GM19238 (cell line): ENCODE measurements around the gene TTC9C.
A peak's percentile ranks its signal among the peaks of the same experiment; 100 is the strongest.
"Not testable (repeated sequence)": the region's sequence is repeated elsewhere in the genome, so short reads cannot be mapped to it uniquely, and the experiment has no call there.

Experiments used
- DNase-seq: peaks from one replicate; pipeline ENCODE4 v3.0.0; 2011; ENCODE audit warnings: low spot score; ENCODE audit not compliant: insufficient read length

TTC9C gene

DNA sequence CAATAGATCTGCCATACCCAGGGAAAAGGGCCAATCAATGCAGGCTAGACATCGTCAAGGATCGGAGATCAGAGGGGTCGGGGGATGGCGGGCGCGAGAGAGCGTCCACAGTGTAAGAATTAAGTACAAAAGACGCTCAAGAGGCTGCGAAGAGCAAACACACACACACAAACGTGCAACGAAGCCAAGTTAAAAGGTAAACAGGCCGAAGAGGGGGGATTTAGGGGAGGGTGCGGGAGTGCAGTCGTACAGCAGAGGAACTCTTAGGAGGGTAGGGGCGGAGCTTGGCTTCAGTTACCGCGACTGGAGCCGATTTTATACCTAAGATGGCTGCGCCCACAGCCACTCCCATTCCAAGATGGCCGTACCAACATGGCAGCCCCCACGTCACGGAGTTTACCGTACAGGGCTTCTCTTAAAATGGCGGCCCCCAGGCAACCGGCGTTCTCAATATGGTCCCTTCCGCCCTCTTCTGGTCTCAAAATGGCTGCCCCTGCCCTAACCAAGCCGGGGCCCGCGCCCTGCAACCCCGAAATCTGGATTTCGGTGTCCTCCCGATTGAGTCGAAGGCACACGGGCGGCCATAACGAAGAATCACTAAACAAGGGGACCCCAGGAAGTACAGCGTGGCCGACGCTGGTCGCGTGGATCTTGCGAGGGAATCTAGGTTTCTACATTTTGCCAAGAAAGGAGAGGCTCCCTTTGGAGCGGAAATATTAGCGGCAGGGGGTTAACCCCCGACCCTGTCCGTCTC is 18.9 kb upstream of the TTC9C start:
- DNase-seq, result peak; percentile 83

GRCh38 chr11:62710001-62710345 is 18.3 kb upstream of the TTC9C start:
- DNase-seq, result no peak

- no peak for DNase-seq
Measured at GRCh38 chr11:62712276-62712812, 15.9 kb upstream of the TTC9C start.

- DNase-seq, result no peak
Measured at GRCh38 chr11:62712861-62713260, 15.4 kb upstream of the TTC9C start.

DNA sequence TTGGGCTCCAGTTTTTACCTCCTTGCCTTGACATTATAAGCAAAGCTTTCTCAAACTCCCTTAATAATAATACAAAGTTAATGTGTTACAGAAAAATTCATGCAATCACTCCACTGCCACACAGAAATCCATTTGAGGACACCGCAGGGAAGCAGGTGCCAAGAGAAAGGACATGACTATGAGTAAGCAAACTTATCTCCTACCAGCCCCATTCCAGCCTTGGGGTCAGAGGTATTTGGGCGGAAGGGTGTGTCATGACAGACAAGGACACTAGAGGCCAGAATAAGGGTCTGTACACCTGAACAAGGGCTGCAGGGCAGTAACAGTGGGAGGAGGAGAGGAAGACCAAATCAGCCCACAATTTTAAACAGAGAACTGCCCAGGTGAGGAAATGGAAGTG is 14.9 kb upstream of the TTC9C start:
- DNase-seq, result no peak

GRCh38 chr11:62715150-62716130 is 12.8 kb upstream of the TTC9C start:
- no peak for DNase-seq

DNA sequence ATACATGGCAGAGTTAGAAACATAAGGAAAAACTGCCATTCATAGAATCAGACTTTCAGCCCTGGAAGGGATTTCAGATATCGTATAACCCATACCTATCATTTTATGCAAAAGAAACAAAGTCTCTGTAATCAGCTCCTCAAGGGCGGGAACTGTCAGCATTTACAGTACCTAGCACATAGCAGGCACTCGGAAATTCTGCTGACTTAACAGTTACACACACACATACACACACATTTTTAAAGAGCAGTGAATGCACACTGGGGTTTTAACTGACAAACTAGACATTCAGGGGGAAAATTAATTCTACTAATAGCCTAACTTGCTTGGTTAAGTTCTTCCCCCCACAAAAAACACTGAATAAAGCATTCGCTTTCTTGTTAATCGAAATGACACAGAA is 12.1 kb upstream of the TTC9C start:
- no peak for DNase-seq

DNA sequence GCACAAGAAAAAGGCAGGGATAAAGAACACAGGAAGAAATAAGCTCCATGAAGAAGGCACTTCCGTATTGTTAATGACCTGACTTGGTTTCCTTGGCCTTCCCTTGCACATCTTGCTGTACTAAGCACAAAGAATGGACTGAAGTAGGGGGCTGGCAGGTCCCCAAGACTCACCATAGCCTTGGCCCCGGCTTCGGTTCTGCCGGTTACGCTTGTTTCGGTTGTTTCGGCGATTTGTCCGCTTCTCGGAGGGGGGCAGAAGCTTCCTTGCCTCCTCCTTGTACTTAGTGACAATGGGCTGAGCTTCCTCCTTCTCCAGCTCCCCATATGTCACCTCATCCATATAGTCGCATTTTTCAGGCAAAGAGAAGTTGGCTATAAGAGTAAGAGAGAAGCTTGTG is 11.5 kb upstream of the TTC9C start:
- no peak for DNase-seq

DNA sequence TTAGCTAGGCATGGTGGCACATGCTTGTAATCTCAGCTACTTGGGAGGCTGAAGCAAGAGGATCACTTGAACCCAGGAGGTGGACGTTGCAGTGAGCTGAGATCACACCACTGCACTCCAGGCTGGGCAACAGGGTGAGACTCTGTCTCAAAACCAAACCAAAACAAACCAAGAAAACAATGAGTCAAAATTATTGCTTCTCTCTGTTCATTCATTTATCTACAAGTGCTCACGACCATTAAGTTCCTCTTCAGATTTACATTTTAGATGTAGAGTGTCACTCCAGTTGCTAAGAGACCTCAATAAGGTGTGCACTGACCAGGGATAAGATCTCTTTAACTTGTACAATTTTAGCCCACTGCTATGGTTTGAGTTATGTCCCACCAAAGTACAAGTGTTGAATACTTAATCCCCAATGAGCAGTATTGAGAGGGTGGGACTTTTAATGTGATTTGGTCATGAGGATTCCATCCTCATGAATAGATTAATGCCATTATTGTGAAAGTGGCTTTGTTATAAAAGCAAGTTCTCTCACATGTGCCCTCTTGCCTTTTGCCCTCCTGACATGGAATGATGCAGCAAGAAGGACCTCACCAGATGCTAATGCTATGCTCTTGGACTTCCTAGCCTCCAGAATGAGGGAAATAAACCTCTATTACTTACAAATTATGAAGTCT is 8.8 kb upstream of the TTC9C start:
- DNase-seq, result no peak

DNA sequence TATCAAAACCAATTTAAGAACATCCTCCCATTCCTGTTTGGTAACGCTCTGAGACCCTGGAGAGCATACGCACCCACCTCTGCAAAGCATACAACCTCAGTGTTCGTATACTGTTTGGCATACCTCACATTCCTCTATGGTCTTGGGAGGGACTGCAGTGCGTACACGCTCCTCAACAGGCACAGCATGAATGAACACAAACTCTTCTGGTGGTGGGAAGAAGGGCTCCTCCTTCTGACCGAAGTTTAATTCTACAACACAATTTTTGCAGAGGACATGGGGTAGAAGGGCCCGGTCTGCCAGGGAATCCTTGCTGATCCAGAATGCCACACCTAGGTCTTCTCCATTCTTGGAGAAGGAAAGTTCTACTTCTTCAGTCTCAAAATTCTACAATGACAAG is 6.3 kb upstream of the TTC9C start:
- DNase-seq, result no peak

- no peak for DNase-seq
Measured at GRCh38 chr11:62724171-62724570, 4.1 kb upstream of the TTC9C start.

DNA sequence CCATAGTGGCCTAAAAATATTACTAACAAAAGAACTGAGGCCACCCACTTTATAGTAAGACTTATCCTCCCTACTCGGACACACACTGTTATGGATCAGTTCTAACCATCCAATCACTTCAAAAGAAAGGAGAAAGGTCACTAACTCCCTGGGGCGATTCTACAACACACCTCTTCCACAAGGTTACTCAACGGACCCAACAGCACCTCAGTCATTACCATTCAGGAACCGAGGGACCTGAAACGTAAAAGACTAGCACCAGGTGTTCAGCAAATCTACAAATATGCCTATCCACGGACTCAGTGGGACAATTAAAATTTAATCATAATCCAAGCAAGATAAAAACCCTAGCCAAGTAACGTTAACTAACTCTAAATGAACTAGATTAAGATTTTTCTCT is 2.6 kb upstream of the TTC9C start:
- no peak for DNase-seq

DNA sequence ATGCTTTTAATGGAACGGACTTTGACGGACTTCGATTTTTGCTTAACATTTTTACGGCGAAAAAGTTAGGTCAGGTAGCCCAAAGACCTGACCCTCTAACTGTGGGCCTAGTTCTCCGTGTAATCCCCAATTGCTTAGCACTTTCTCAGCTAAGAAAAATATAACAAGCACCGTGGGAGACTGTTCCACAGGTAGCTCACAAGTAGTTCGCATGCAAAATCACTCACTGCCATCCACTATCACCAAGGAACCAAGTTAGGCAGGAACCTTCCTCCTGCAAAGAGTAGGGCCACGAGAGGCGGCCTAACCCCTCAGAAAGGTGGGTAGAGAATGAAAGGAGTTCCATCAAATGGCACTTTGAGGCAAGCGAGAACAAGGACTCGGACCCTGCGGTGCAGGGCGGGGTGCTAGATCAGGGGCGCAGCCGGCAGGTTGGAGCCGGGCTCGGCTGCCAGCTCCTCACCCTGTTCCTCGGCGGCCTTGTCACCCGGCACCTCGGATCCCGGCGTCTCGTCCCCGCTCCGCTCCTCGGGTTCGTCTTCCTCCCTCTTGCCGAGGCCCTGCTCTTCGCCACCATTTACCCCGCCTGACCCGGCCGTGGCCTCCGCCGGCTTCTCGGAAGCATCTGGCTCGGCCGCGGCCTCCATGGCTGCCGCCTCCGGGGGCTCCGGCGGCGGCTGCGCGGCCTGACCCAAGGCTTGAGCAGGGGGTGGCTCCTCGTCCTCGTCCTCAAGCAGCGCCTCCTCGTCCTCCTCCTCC is 2.0 kb upstream of the TTC9C start:
- DNase-seq, result no peak

- DNase-seq, result no peak
Measured at GRCh38 chr11:62726915-62727164, 1.4 kb upstream of the TTC9C start.

GRCh38 chr11:62727165-62727871 is 968 bp upstream of the TTC9C start, which contains the start of gene HNRNPUL2:
HNRNPUL2 (minus strand) TSS chr11:62727457; CDS start chr11:62727156, 301 bp downstream.
- DNase-seq, result peak; percentile 95

GRCh38 chr11:62727872-62728170 is 465 bp upstream of the TTC9C start:
- DNase-seq, result peak; percentile 55

DNA sequence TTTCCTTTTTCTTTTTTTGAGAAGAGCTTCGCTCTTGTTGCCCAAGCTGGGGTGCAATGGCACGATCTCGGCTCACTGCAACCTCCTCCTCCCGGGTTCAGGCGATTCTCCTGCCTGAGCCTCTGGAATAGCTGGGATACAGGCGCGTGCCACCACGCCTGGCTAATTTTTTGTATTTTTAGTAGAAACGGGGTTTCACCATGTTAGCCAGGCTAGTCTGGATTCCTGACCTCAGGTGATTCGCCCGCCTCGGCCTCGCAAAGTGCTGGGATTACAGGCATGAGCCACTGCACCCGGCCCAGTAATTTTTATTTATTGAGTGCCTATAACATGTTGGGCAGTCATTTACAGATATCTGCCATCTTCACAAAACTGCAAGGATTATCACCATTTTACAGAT is 1.8 kb downstream of the TTC9C start:
- not testable (repeated sequence) for DNase-seq

GRCh38 chr11:62732830-62733229 is 4.5 kb downstream of the TTC9C start:
- no peak for DNase-seq

GRCh38 chr11:62737196-62737595 is 8.9 kb downstream of the TTC9C start:
- no peak for DNase-seq

DNA sequence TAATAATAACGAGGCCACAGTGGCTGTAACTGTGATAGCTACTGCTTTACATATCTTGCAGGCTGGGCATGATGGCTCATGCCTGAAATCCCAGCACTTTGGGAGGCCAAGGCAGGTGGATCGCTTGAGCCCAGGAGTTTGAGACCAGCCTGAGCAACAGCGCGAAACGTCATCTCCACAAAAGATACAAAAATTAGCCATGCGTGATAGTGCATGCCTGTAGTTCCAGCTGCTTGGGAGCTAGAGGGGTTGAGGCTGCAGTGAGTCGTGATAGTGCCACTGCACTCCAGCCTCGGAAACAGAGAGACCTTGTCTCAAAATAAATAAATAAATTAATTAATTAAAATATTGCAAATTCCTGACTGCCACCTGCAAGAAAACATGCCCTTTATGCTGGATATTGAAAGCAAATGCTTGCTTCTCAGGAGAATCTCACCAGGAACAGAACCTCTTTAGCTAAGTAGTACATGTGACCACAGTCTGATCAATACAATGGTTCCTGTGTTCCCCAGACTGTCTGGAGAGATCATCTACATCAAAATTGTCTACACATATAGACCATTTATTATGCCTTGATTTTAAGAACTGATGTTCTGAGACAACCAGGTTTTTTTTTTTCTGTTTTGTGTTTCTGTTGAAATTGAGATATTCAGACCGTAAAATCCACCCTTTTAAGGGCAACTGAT is 19.3 kb downstream of the TTC9C start:
- DNase-seq, result no peak
